HG02623 (cell line): ENCODE data around the gene SLC7A5.
"Not testable (repeated sequence)": the region's sequence is repeated elsewhere in the genome, so short reads cannot be mapped to it uniquely, and the experiment has no call there.

Experiments
- ATAC-seq: cut with Tn5 transposase; IDR thresholded peaks from one replicate; pipeline ENCODE4 v1.9.1; 2021; ENCODE audit warnings: moderate library complexity; ENCODE audit not compliant: unreplicated experiment

The SLC7A5 gene

DNA sequence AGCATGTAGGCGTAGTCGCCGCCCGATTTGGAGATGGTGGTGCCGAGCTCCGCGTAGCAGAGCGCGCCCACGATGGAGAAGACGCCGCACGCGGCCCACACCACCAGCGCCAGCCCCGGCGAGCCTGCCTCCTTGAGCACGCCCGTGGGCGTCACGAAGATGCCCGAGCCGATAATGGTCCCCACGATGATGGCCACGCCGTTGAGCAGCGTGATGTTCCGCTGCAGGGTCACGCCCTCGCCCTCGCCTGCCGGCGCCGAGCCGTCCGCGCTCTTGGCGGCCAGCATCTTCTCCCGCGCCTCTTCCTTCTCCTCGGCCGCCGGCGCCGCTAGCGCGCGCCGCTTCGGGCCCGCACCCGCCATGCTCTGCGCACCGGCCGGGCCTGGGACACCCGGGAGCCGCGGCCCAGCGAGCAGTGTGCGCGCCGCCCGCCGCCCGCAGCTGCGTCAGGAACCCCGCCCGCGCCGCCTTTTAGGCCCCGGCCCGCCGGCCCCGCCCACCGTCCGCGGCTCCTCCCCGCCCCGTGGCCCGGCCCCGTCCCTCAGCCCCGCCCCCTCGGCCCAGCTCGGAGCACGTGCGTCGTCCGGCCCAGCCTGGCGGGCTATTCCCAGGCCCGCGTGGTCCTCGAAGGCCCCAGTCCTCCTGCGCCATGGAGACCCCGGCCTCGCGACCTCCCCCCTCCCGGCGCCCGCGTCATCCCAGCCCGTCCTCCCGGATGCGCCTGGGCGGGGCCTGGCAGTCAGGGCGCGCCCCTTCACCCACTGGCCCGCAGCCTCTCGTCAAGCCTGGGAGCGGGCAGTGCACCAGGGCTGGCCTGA lies at the start of gene SLC7A5:
Gene SLC7A5 (minus strand): TSS at position 447 of the 818 bp plus-strand sequence. CDS start 85 bp downstream, at position 362.
- ATAC-seq: peak; percentile 51

DNA sequence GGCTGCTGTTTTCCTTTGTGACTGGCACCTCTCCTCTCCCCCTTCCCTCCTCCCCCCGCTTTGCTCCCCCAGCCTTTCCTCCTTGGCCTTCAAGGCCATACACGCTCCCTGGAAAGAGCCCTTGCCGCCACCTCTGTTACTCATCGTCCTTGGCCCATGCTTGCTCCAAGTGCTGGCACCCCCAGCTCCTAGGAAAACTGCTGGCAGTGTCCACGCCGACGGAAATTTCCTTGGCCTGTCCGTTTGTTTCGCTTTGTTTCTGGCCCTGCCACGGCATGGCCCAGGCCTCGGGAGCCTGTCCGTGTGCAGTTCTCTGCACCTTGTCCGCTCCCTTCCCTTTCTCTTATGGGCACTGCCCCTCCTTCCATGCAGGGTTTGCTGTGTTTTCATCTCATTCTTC lies 49.0 kb upstream of the SLC7A5 start:
- ATAC-seq: no peak

DNA sequence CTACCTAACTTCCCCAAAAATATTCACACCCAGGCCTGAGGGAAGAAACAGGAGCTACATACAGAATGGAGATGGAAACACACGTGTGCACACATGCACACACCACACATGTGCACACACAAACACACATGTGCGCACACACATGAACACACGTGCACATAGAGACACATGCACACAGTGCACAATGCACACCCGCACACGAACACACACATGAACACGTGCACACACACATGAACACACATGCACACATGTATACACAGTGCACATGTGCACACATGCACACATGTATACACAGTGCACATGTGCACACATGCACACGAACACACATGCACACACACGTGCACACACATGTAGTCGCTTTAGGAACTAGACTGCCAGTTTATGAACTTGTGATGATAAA lies 48.2 kb upstream of the SLC7A5 start:
- ATAC-seq: no peak

DNA sequence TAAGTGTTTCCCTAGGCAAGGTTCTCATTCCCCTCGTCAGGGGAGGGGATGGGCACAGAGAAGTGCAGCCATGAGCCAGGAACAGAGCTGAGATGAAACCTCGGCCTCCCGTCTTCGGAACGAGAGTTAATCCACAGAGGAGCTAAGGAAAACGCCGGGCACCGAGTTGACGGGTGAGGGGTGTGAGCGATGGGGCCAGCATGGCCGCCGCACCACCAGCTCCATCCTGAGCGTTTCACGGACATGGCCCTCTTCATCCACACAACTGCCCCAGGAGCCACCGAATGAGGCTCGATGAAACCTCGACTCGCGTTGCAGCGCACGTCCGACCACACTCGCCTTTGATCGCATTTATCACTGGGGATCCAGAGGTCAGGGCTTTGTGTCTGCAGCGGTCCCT lies 45.5 kb upstream of the SLC7A5 start:
- no peak for ATAC-seq

DNA sequence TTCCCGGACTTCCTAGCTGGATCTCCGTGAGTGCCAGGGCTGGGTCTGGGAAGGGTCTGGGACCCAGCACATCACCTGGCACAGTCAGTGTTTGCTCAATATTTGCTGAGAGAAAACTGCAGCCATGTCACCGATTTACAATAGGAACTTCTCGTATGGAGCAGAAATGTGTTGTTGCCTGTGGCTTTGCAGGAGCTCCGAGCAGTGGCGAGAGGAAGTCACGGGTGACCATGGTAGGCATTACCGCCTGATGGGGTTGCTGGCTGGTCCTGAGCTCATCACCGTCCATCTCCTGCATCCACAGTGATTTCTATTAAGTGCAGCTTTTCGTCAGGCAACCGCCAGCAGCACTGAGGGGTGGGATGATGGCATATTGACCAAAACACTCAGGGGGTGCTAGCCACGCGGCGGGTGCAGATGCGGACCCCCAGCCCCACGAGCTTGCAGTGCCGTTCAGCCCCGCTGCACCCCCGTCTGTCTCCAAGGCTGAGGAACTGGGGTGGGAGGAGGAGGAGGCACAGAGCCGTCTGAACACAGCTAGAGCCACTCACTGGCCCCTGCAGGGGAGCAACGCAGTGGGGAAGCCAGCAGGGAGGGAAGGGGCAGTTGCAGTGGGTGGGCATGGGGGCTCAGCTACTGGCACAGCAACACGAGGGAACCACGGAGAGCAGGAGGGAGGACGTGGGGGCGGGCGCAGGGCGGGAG lies 44.9 kb upstream of the SLC7A5 start:
- not testable (repeated sequence) for ATAC-seq

DNA sequence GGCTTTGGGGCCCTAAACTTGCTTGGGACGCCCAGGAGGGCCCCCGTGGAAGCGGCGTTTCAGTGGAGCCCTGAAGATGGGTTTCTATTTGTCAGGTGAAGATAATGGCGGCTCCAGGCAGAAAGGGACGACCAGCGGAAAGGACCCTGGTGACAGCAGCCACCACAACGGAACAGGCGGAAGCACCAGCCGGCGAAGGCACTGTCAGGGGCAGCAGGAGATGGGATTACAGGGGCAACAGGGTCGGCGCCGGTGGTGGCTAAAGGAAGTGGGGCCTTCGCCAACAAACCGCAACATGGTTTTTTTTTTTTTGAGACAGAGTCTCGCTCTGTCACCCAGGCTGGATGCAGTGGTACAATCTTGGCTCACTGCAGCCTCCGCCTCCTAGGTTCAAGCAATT lies 43.4 kb upstream of the SLC7A5 start:
- not testable (repeated sequence) for ATAC-seq

DNA sequence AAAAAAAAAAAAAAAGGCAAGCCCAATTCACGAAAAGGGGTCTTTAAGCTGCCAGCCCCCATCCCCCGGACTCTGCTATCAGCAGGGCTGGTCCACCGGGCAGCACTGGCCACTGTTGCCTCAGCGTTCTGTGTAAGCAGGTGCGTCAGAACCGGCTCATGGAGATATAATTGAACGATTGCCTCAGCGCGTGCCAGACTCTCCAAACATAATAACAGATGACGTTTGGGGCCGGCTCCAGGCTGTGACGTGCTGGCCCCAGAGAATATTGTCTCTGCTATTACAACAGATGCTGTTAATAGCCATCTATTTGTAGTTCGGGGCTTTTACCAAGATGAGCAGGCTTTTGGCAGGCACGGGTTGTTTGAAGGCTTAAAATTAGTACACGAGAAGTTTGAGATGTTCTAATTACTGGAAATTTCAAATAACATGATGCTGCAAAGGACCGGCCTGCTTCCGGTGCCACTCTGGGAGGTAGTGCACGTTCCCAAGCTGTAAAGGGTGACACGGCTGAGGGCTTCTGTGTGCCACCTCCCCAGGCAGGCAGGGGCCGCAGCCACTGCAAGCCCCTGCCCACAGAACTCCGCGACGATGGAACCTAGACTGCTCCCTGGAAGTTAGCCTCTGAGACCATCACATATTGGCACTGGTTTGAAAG lies 41.9 kb upstream of the SLC7A5 start:
- not testable (repeated sequence) for ATAC-seq

DNA sequence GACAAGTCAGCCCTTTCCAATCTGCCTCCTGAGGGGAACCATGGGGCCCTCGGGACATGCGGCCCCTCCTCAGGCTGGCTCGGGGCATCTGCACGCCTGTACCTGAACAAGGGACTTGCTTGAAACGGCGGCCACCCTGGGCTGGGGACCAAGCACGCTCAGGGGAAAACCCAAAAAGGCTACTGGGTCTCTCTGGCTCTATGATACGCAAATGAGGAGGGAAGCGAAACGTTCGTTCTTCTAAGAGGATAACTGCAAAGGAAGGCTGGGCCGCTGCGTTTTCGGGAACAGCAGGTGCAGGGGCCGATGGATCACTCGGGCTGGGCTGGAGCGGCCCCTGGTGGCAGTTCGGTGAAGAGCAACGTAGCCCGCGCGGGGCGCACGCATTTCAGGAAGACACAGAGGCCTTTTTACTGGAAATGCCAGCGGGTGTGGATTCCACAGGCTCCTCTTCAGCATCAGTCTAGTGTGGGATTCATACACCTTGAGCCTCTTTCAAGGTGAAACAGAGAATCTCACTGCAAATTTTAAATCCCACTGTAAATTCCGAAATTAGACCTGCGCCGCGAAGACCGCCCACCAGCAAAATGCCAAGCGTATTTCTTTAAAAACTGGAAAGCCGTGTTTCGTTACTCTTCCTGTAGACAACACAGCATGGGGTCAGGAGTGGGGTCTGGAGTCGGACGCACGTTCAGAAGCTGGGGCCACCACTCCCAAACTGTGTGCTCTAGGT lies 40.1 kb upstream of the SLC7A5 start:
- peak; percentile 86 for ATAC-seq

DNA sequence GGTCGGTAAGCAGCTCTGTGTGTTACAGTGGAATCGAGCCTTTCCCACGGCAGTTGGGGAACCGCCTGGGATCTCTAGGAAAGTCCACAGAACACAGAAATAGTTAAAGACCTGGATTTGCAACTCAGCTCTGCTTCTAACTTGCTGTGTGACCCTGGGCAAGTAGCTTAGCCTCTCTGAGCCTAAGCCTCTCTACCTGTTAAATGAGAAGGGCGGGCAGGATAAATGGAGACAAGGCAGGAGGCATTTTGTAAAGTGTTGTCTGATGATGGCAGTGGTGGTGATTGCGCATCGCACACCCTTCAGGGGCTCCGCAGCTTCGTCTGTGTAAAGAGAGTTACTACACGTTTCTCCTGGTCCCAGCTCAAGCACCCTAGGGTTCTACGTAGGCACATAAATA lies 38.8 kb upstream of the SLC7A5 start:
- ATAC-seq: not testable (repeated sequence)

DNA sequence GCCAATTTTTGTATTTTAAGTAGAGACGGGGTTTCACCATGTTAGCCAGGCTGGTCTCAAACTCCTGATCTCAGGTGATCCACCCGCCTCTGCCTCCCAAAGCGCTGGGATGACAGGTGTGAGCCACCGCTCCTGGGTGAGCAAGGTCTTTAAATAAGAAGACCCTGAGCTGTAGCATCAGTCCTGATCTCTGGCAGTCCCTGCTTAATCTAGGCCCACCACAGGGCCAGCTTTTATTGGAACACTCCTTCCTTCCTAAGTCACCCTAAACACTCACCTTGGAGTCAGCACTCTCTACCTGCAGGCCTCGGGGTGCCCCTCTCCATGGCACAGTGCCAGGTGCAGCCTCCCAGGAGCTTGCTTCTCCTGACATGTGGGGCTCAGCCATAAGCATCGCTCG lies 36.2 kb upstream of the SLC7A5 start:
- not testable (repeated sequence) for ATAC-seq

DNA sequence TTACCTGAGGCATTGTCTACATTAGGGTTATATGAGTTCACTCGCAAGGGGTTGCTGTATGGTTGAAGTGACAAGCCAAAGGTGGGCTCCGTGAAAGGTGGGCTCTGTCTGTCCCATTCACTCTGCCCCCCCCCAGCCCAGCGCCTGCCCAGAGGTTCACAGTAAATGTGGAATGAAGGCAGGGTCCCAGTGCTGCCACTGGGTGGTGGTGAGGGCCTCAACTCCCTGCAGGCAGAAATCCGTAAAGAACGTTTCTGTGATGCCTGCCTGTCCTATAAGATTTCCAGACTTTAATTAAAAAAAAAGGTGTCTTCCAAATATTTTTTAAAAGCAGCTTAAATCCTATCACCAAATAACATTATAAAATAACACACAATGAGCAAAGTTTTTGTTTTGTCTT lies 35.7 kb upstream of the SLC7A5 start:
- ATAC-seq: not testable (repeated sequence)

DNA sequence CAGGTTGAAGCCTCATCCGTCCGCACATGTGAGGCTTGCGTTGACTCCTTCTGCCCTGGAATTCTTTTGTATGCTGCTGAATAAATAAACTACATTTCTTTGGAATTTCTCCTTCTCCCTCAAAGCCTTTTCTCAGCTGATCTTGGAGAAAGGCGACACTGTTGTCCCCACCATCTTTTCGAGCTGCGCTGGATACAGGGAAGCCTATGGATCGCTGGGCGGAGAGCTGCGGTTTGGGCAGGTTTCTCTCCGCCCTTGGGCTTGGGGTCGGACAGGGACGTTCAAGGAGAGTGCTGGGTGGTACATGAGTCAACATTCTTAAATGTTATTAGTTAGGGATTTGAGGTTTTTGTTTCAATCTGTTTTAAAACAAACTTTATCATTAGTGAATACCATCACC lies 31.2 kb upstream of the SLC7A5 start:
- ATAC-seq: not testable (repeated sequence)

DNA sequence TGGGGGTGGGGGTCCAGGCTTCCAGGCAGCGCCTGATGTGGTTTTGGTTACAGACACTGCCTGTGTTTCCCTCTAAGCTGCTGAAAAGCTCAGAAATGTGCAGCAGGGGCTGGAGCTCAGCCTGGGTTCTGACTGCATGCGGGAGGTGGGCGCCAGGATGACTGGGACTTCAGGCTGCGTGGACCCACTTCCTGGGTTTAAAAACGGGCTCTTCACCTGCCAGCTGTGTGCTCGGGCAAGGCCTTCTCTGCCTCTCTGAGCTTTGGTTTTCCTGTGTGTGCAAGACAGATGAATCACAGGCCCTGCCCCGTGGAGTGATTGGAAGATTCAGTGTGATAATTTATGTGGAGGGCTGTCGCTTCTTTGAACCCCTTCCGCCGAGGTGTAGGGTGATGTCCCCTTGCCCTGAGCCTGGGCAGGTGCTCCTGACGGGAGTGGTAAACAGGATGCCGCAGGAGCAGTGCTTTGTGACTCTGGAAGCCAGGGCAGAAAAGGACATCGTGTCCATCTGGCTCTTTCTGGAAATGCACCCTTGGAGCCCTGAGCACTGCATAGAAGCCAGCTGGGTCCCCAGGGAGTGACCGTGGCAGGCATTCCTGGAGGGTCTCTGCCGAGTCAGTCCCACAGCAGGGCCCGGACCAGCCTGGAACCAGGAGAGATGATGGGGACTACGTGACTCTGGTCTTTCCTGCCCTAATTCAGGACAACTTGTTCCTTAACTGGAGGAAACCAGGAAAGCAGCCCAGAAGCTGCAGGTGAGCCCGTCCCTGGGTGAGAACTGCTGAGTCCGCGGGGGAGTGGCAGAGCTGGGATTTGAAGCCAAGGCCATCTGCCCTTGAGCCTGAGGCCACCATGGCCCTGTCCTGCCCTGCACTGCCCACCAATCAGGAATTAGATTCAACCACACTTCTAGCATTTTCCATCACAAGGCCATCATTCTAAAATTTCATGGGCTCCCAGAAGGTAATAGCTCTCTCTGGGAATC lies 28.5 kb upstream of the SLC7A5 start:
- ATAC-seq: no peak

DNA sequence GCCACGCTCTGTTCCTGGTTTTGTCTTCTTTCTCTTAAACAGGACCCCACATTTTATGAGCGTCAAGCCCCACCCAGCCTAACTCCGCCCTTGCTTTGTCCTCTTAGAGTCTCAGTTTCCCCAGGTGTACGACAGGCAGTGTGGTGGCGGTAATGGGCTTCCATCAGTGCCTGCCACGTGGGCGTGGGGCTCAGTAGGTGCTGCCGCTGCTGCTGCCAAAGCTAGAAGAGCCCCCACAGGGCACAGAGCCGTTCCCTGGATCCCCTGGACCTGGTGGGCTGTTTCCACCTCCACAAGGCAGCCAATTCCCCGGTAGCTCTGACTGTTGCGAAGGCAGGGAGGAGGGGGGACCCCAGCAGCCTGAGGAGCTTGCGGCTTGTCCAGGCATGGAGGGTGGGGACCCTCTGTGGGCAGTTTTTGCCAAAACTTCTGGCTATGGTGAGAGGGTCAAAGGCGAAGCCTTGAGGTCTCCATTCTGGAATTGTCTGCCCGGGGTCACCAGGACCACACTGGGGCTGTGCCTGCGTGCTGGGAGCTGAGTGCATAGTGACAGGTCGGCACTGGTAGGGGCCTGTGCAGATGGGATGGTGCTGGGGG lies 27.7 kb upstream of the SLC7A5 start:
- ATAC-seq: not testable (repeated sequence)

DNA sequence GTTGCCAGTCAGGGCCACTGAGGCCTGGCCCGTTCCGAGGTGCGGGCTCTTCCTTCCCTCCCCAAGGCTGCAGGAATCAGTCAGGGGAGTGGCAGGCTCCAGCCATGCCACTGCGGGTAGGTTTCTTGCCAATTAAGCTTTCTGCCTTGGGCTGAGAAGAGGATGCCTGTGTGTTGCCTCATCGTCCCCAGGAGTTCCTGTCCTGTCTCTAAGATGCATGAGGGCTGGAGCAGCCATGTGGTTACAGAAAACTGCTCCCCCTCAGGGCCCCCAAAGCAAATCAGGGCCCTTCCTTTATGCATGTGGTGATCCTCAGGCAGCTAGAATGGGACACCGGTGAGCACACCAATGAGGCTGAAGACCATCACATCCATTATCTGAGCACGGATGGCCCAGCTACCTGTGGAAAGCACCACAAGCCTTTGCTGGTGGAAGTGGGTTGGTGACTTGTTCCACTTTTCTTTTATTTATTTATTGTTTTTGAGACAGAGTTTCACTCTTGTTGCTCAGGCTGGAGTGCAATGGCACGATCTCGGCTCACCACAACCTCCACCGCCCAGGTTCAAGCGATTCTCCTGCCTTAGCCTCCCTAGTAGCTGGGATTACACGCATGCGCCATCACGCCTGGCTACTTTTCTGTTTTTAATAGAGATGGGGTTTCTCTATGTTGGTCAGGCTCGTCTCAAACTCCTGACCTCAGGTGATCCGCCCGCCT lies 27.0 kb upstream of the SLC7A5 start:
- ATAC-seq: not testable (repeated sequence)

DNA sequence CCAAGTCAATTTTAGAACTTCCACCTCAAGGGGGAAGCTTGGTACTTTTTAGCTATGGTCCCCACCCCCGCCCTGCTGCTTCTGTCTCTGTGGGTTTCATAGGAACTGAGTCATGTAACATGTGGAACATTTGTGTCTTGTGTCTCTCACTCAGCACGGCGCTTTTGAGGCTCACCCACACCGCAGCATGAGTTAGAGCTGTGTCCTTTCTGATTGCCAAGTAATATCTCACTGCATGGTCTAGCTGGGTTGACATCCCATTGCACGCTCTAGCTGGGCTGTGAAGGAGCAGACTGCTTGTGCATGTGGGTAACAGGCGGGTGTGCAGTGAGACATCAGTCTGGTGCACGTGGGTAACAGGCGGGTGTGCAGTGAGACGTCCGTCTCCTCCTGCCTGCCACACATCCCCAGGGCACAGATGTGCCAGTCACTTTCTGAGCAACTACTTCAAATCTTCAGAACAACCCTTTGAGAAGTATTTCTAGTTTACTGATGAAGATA lies 26.4 kb upstream of the SLC7A5 start:
- ATAC-seq: peak; percentile 64

DNA sequence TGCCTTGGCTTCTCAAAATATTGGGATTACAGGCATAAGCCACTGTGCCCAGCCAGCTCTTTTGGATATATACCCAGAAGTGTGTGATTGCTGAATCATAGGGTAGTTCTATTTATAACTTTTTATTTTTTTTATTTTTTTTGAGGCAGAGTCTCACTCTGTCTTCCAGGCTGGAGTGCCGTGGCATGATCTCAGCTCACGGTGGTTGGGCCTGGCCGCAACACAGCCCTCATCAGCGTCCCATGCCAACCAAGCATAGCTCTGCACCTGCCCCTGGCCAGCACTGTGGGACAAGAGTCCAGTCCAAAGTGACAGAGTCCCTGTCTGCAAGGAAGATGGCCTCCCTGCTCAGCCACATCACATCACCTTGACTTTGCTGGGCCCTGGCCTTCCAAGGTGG lies 24.7 kb upstream of the SLC7A5 start:
- not testable (repeated sequence) for ATAC-seq

DNA sequence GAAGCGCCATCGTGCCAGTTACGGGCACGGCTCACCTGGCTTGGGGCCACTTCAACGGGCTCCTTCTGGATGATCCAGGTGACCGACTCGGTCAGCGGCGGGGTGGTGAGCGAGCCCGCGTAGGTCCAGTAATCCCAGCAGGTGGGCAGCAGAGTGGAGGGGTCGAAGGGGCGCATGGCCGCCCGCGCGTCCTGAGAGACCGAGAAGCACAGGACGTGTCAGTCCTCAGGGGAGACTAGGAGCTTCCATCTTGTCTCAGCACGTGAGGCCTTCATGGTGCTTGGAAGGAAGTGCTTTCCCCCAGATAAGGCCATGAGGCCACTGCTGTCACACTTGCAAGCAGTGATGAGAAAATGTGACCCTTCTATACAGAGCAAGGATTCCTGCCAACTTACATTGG lies 22.5 kb upstream of the SLC7A5 start:
- ATAC-seq: no peak

DNA sequence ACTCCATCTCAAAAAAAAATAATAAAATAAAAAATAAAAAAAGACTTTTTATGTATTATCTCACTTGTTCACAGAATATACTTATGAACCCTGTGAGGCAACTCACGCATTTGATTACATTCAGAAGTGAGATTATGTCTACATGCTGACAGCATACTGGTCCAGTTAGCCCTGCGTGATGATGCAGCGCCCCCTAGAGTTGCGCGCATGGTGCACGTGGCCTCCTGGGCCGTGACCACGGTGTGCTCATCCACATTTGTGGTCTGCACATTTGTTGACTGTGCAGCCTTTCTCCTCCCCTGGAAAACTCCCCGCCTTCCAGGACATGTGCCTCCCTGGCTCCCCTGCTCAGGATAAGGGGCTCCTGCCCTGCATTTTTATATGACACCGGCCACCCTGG lies 20.5 kb upstream of the SLC7A5 start:
- not testable (repeated sequence) for ATAC-seq
